IMR-90 (cell line): ENCODE measurements around the gene PRR5. TPM values are rescaled to one million over a fixed set of nuclear protein-coding genes. Genes with fewer than 3 reads are reported as not detected.
A peak's percentile ranks its signal among the peaks of the same experiment; 100 is the strongest.

Source experiments
- ATAC-seq: fragments of 200-7000 bp; cut with Tn5 transposase; 2 replicates; pipeline ENCODE4 v1.9.1; 2020; ENCODE audit warnings: low read depth, mild to moderate bottlenecking, moderate library complexity
- BruUV-seq: library from RNA; stranded (reverse); fragments of 400-500 nt; replicated peaks from 2 replicates; lab custom pipeline; 2021; lab: Mats Ljungman, UMichigan
- CTCF ChIA-PET: fragments of 300-600 bp; formaldehyde crosslinking; extraction: SDS; loops from one replicate; lab custom pipeline; 2021; ENCODE audit warnings: antibody characterized with exemption; lab: Yijun Ruan, JAX
- POLR2A ChIA-PET: fragments of 300-600 bp; sonication (Branson Sonifier 250); formaldehyde crosslinking; loops from one replicate; lab custom pipeline; 2022; ENCODE audit warnings: antibody characterized with exemption; ENCODE audit not compliant: unreplicated experiment; lab: Charles Lee
- DNase-seq: peaks from one replicate; pipeline ENCODE4 v3.0.0; 2013
- H2AFZ ChIP-seq: replicated peaks from 2 replicates; pipeline ENCODE3; 2013; ENCODE audit warnings: low read length, mild to moderate bottlenecking; ENCODE audit not compliant: poor library complexity
- H2AK5ac ChIP-seq: 2 replicates; pipeline ENCODE4 v1.6.1; 2013; ENCODE audit warnings: low read depth, low read length, inconsistent platforms
- H2AK9ac ChIP-seq: replicated peaks from 2 replicates; pipeline ENCODE3; 2013; ENCODE audit warnings: mild to moderate bottlenecking, low read depth, low read length, moderate library complexity; ENCODE audit not compliant: poor library complexity
- H2BK120ac ChIP-seq: 2 replicates; pipeline ENCODE4 v1.6.1; 2013; ENCODE audit warnings: low read depth, low read length, inconsistent platforms
- H2BK15ac ChIP-seq: 3 replicates; pipeline ENCODE4 v1.6.1; 2013; ENCODE audit warnings: low read depth, low read length, inconsistent platforms
- H2BK20ac ChIP-seq: 2 replicates; pipeline ENCODE4 v1.6.1; 2013; ENCODE audit warnings: low read depth, mild to moderate bottlenecking, inconsistent platforms, low read length, moderate library complexity
- H2BK5ac ChIP-seq: 2 replicates; pipeline ENCODE4 v1.6.1; 2013; ENCODE audit warnings: mild to moderate bottlenecking, low read depth, low read length, inconsistent platforms; ENCODE audit not compliant: poor library complexity, severe bottlenecking
- H3K14ac ChIP-seq: replicated peaks from 2 replicates; pipeline ENCODE4 v1.6.1; 2013; ENCODE audit warnings: low read depth, low read length, inconsistent platforms
- H3K18ac ChIP-seq: 2 replicates; pipeline ENCODE4 v1.6.1; 2013; ENCODE audit warnings: low read depth, low read length, control low read depth
- H3K23ac ChIP-seq: 2 replicates; pipeline ENCODE4 v1.6.1; 2013; ENCODE audit warnings: low read depth, low read length, inconsistent platforms
- H3K27ac ChIP-seq: 2 replicates; pipeline ENCODE4 v1.5.1; 2013; ENCODE audit warnings: mild to moderate bottlenecking, control low read depth, low read length; ENCODE audit not compliant: insufficient read depth
- H3K27me3 ChIP-seq: 2 replicates; pipeline ENCODE4 v1.6.1; 2013; ENCODE audit warnings: low read length; ENCODE audit not compliant: control insufficient read depth, insufficient read depth
- H3K36me3 ChIP-seq: 2 replicates; pipeline ENCODE4 v1.6.1; 2013; ENCODE audit warnings: low read length, mixed read lengths; ENCODE audit not compliant: control insufficient read depth, insufficient read depth
- H3K4ac ChIP-seq: 2 replicates; pipeline ENCODE4 v1.6.1; 2013; ENCODE audit warnings: low read depth, low read length, inconsistent platforms
- H3K4me1 ChIP-seq: 2 replicates; pipeline ENCODE4 v1.6.1; 2013; ENCODE audit warnings: low read length, mixed read lengths; ENCODE audit not compliant: control insufficient read depth, insufficient read depth
- H3K4me2 ChIP-seq: 2 replicates; pipeline ENCODE4 v1.6.1; 2013; ENCODE audit warnings: low read depth, mild to moderate bottlenecking, control low read depth, low read length, moderate library complexity
- H3K4me3 ChIP-seq: 2 replicates; pipeline ENCODE4 v1.5.1; 2013; ENCODE audit warnings: low read depth, mild to moderate bottlenecking, control low read depth, low read length, moderate library complexity; ENCODE audit not compliant: insufficient read depth
- H3K56ac ChIP-seq: 2 replicates; pipeline ENCODE4 v1.6.1; 2013; ENCODE audit warnings: low read length, inconsistent platforms; ENCODE audit not compliant: insufficient read depth; ENCODE audit errors: extremely low read depth
- H3K79me1 ChIP-seq, 2 experiments: 2 replicates each; pipeline ENCODE4 v1.6.1; 2013; ENCODE audit warnings: low read length in 2 of 2, inconsistent platforms in 1 of 2, low read depth in 1 of 2
- H3K9ac ChIP-seq: 2 replicates; pipeline ENCODE4 v1.6.1; 2013; ENCODE audit warnings: low read depth, low read length, control low read depth
- H3K9me1 ChIP-seq: 2 replicates; pipeline ENCODE4 v1.6.1; 2013; ENCODE audit warnings: low read length, inconsistent platforms; ENCODE audit not compliant: insufficient read depth
- H3K9me3 ChIP-seq: 2 replicates; pipeline ENCODE4 v1.6.1; 2013; ENCODE audit warnings: low read length; ENCODE audit not compliant: control insufficient read depth, insufficient read depth
- H4K20me1 ChIP-seq: 2 replicates; pipeline ENCODE4 v1.6.1; 2013; ENCODE audit warnings: low read length, inconsistent platforms; ENCODE audit not compliant: insufficient read depth
- H4K5ac ChIP-seq: 2 replicates; pipeline ENCODE4 v1.6.1; 2013; ENCODE audit warnings: mild to moderate bottlenecking, low read depth, low read length, control low read depth
- H4K8ac ChIP-seq, 2 experiments: 2 replicates each; pipeline ENCODE4 v1.6.1; 2013; ENCODE audit warnings: low read depth in 2 of 2, low read length in 2 of 2, control low read depth in 1 of 2, inconsistent platforms in 1 of 2
- H4K91ac ChIP-seq: 2 replicates; pipeline ENCODE4 v1.6.1; 2013; ENCODE audit warnings: low read depth, low read length, inconsistent platforms; ENCODE audit not compliant: insufficient read depth
- BHLHE40 ChIP-seq: fragments of 150-350 bp; IDR thresholded peaks from 2 replicates; pipeline ENCODE4 v1.6.1; 2016; ENCODE audit warnings: mild to moderate bottlenecking, low read depth, low read length
- CEBPB ChIP-seq: IDR thresholded peaks from 2 replicates; pipeline ENCODE4 v1.6.1; 2012; ENCODE audit warnings: low read depth, low read length, improper control_type of control experiment
- CHD1 ChIP-seq: IDR thresholded peaks from 2 replicates; pipeline ENCODE4 v1.6.1; 2012; ENCODE audit warnings: low read depth, low read length, improper control_type of control experiment
- FOS ChIP-seq: fragments of 150-350 bp; IDR thresholded peaks from 2 replicates; pipeline ENCODE4 v1.6.1; 2016; ENCODE audit warnings: low read depth, low read length
- NFE2L2 ChIP-seq: fragments of 150-350 bp; IDR thresholded peaks from 2 replicates; pipeline ENCODE4 v1.6.1; 2016; ENCODE audit warnings: low read depth, mild to moderate bottlenecking, low read length
- POLR2A ChIP-seq: IDR thresholded peaks from 2 replicates; pipeline ENCODE4 v1.6.1; 2012; ENCODE audit warnings: mild to moderate bottlenecking, low read depth, low read length
- WGBS, 2 experiments: methylation state at CpG; one replicate each; pipeline versions ENCODE4 v1.1.5 to v1.1.7; 2013; ENCODE audit warnings: missing lambda C conversion rate in 2 of 2; ENCODE audit not compliant: insufficient read length in 1 of 2; ENCODE audit errors: extremely low coverage in 2 of 2; 5-methylcytosine and 5-hydroxymethylcytosine counted together
- dilution Hi-C: fragments of 300-500 bp; cut with HindIII; formaldehyde crosslinking; loops from one replicate; pipeline ENCODE4 v1.14.3; 2018; ENCODE audit warnings: low sequenced_read_pairs; ENCODE audit not compliant: unreplicated experiment
- in situ Hi-C: fragments of 300-500 bp; cut with MboI; formaldehyde crosslinking; loops from 3 replicates; pipeline ENCODE4 v1.14.3; 2019; ENCODE audit warnings: low sequenced_read_pairs, inconsistent platforms, mixed read lengths
- intact Hi-C: fragments of 100-400 bp; cut with micrococcal nuclease; formaldehyde crosslinking; loops from 2 replicates; pipeline ENCODE4 v1.10.0; 2022
- polyA plus RNA-seq, 3 experiments: library from polyadenylated mRNA; depleted of rRNA; stranded (reverse); fragments of >200 nt; gene quantifications; 2 replicates each; pipeline ENCODE4 v1.2.3, GENCODE V29; 2012; ENCODE audit warnings: low replicate concordance in 1 of 3
- total RNA-seq: library from RNA; depleted of rRNA; stranded (reverse); fragments of >200 nt; gene quantifications from 2 replicates; pipeline ENCODE4 v1.2.3, GENCODE V29; 2012
- TF ChIP-seq, protein P1 (sequence below): fragments of 150-350 bp; IDR thresholded peaks from 2 replicates; pipeline ENCODE4 v1.6.1; 2017; ENCODE audit warnings: mild to moderate bottlenecking, antibody characterized with exemption, low read length, low read depth

PRR5 gene
- total and polyA plus RNA-seq, 2 of the 4 experiments (the other 2 are of a cell fraction), result 8.1 to 24.3 TPM

DNA sequence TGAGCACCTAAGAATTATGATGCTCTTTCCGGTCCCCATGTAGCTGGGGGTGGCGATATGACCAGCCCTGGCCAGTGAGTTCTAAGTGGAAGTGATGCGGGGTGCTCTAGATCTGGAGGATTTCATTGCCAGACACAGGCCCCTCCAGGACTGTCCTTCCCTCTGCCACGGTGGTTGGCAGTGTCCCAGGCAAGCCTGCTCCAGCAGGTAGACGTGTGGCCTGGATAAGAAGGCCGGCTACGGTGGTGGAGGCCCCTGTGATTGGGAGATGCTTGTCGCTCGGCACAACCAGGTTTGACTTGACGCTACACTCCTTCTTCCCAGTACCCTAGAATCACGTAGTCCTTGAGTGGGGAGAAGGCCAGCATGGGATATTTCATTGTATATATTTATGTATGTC lies 41.2 kb downstream of the PRR5 start:
- Histone ChIP-seq H3K23ac (no peak overlapping the region; the same call in none of the 2 replicates), H3K4ac (peak overlapping the region; percentile 60; the same call in 1 of the 2 replicates), H3K9me1 (peaks cover 16% of the 10 kb centered on the region), H3K56ac (no peak overlapping the region), H3K79me1 (no peaks in the 10 kb centered on the region), H3K4me3 (no peak overlapping the region), H4K20me1 (peaks cover 3% of the 10 kb centered on the region; the same call in 1 of the 2 replicates), H3K9ac (no peak overlapping the region), H3K14ac (peak overlapping the region; percentile 69), H3K4me2 (peak overlapping the region; percentile 47; the same call in 1 of the 2 replicates), H2AK5ac (peak overlapping the region; percentile 25; the same call in 1 of the 2 replicates), H4K91ac (peak overlapping the region; percentile 43), H2BK20ac (peak overlapping the region; percentile 39; the same call in 1 of the 2 replicates), H3K36me3 (no peaks in the 10 kb centered on the region), H4K5ac (peak overlapping the region; percentile 4; the same call in 1 of the 2 replicates), H4K8ac (peak overlapping the region in 1 of 2 experiments; percentile 8; a peak in 1 of 4 replicates), H2AK9ac (no peak overlapping the region), H2BK120ac (peak overlapping the region; percentile 16), H2BK5ac (no peak overlapping the region), H3K4me1 (peaks cover 29% of the 10 kb centered on the region), H3K27ac (peak overlapping the region; percentile 9; the same call in 1 of the 2 replicates), H3K9me3 (no peaks in the 10 kb centered on the region), H3K18ac (peak overlapping the region; percentile 29), H2BK15ac (0 out of 3 replicates have a peak overlapping the region, but pooled peaks have one; percentile 9), H2AFZ (peak overlapping the region; percentile 56), H3K27me3 (no peaks in the 10 kb centered on the region; the same call in 1 of the 2 replicates)
- intact Hi-C loops, result no loop called here
- BruUV-seq, result no TSS peak
- no peak for ATAC-seq
- 90% methylated on average over 2 of the region's 11 CpGs; no CpG with 5 or more reads in 1 of the 2 experiments for WGBS, 2 experiments
- CTCF ChIA-PET, result no interaction called here
- dilution Hi-C loops, result no loop called here
- in situ Hi-C loops, result no loop called here
- no peak for DNase-seq
- POLR2A ChIA-PET, result no interaction called here
- TF ChIP-seq CEBPB, result no peak
- TF ChIP-seq CHD1, result no peak
- TF ChIP-seq, protein P1, sequence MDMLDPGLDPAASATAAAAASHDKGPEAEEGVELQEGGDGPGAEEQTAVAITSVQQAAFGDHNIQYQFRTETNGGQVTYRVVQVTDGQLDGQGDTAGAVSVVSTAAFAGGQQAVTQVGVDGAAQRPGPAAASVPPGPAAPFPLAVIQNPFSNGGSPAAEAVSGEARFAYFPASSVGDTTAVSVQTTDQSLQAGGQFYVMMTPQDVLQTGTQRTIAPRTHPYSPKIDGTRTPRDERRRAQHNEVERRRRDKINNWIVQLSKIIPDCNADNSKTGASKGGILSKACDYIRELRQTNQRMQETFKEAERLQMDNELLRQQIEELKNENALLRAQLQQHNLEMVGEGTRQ, result no peak
- TF ChIP-seq NFE2L2, result no peak
- no peak for TF ChIP-seq POLR2A
- TF ChIP-seq BHLHE40, result no peak
- TF ChIP-seq FOS, result no peak
